ENCODE measurements around the gene VSIG10.

The VSIG10 gene

DNA sequence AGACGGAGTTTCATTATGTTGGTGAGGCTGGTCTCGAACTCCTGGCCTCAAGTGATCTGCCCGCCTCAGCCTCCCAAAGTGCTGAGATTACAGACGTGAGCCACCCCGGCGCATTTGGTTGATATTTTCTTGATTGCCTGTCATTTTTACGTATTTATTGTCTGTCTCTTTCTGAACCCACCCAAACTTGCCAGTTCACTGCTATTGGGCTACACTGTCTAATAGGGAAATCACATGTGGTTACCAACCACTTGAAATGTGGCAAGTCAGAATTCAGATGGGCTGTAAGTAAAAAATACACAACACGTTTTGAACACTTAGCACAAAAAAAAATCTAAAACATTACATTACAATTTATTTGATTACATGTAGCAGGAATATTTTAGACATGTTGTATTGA is 44.9 kb downstream of the VSIG10 start:
- Histone ChIP-seq H3K36me3 (replicated peaks; ENCODE audit: insufficient read depth, low read length) (no peaks in the 10 kb centered on the region), H3K4me2 (ENCODE audit: low read depth, low read length) (no peak overlapping the region), H3K4me1 (ENCODE audit: low read length) (no peaks in the 10 kb centered on the region), H3K79me2 (ENCODE audit: low read length) (no peaks in the 10 kb centered on the region), H3K4me3 (ENCODE audit: low read length) (no peak overlapping the region), H3K9ac (ENCODE audit: low read length) (no peak overlapping the region), H3K27ac (ENCODE audit: low read length) (no peak overlapping the region), H4K20me1 (ENCODE audit: insufficient read depth, low read length) (no peaks in the 10 kb centered on the region), H3K27me3 (replicated peaks; ENCODE audit: insufficient read depth, low read length) (no peaks in the 10 kb centered on the region), H3K9me3 (replicated peaks; ENCODE audit: insufficient read depth, low read length) (no peaks in the 10 kb centered on the region), H3F3A (ENCODE audit: insufficient read depth, low read length) (no peaks in the 10 kb centered on the region), H2AFZ (ENCODE audit: low read length) (no peak overlapping the region), H3K9me2 (replicated peaks; ENCODE audit: insufficient read depth, low read length) (no peaks in the 10 kb centered on the region)
- TF ChIP-seq EZH2phosphoT487 (IDR thresholded peaks at IDR 0.05; ENCODE audit: low read length): no peak
- no peak for TF ChIP-seq CTCF (IDR thresholded peaks at IDR 0.05; ENCODE audit: low read length)
- TF ChIP-seq EZH2 (optimal IDR thresholded peaks at IDR 0.05; ENCODE audit: low read depth, low read length): no peak
- no peak for DNase-seq

GRCh38 chr12:118058227-118058626 is 45.6 kb downstream of the VSIG10 start:
- Histone ChIP-seq H3F3A (ENCODE audit: insufficient read depth, low read length) (no peaks in the 10 kb centered on the region), H4K20me1 (ENCODE audit: insufficient read depth, low read length) (no peaks in the 10 kb centered on the region), H3K4me2 (ENCODE audit: low read depth, low read length) (no peak overlapping the region), H3K4me1 (ENCODE audit: low read length) (no peaks in the 10 kb centered on the region), H3K4me3 (ENCODE audit: low read length) (no peak overlapping the region), H2AFZ (ENCODE audit: low read length) (no peak overlapping the region), H3K9me2 (replicated peaks; ENCODE audit: insufficient read depth, low read length) (no peaks in the 10 kb centered on the region), H3K79me2 (ENCODE audit: low read length) (no peaks in the 10 kb centered on the region), H3K27ac (ENCODE audit: low read length) (no peak overlapping the region), H3K27me3 (replicated peaks; ENCODE audit: insufficient read depth, low read length) (no peaks in the 10 kb centered on the region), H3K36me3 (replicated peaks; ENCODE audit: insufficient read depth, low read length) (no peaks in the 10 kb centered on the region), H3K9me3 (replicated peaks; ENCODE audit: insufficient read depth, low read length) (no peaks in the 10 kb centered on the region), H3K9ac (ENCODE audit: low read length) (no peak overlapping the region)
- no peak for DNase-seq
- TF ChIP-seq EZH2 (optimal IDR thresholded peaks at IDR 0.05; ENCODE audit: low read depth, low read length) (no peak), CTCF (IDR thresholded peaks at IDR 0.05; ENCODE audit: low read length) (no peak), EZH2phosphoT487 (IDR thresholded peaks at IDR 0.05; ENCODE audit: low read length) (no peak)

DNA sequence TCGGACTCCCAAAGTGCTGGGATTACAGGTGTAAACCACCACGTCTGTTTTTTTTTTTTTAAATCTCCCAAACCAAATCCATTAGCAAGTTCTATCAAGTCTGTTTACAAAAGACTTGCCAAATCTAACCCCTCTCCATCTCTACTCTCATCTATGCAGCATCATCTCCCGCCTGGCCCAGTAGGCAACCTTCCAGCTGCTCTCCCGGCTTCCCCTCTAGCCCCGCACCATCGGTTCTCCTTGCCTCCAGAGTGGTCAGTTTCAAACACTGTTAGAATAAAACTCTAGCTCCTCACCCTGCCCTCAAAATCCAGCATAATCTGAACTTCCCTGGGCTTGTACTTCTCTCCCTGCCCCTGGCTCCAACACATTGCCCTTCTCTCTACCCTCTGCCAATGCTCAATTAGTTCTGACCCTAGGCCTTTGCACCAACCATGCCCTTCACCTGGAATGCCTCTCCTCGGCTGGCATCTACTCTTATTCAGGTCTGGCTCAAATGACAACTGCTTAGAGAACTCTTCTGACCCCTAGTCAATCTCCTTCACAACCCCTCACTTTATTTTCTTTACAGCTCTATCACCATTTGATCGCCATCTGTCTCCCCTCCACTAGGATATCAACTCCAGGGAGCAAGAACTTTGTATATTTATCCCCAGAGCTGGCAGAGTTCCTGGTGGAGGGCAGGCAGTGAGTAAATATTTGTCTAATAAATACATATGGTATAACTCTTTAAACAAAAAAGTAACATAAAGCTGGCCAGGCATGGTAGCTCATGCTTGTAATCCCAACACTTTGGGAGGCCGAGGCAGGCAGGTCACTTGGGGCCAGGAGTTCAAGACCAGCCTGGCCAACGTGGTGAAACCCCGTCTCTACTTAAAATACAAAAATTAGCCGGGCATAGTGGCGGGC is 47.7 kb downstream of the VSIG10 start:
- no peaks in the 10 kb centered on the region for H4K20me1 ChIP-seq (ENCODE audit: insufficient read depth, low read length)
- no peaks in the 10 kb centered on the region for H3K9me3 ChIP-seq (replicated peaks; ENCODE audit: insufficient read depth, low read length)
- H3K4me3 ChIP-seq (ENCODE audit: low read length): no peak overlapping the region
- H2AFZ ChIP-seq (ENCODE audit: low read length): no peak overlapping the region
- TF ChIP-seq EZH2 (optimal IDR thresholded peaks at IDR 0.05; ENCODE audit: low read depth, low read length) (no peak), CTCF (IDR thresholded peaks at IDR 0.05; ENCODE audit: low read length) (no peak), EZH2phosphoT487 (IDR thresholded peaks at IDR 0.05; ENCODE audit: low read length) (no peak)
- H3K9ac ChIP-seq (ENCODE audit: low read length): no peak overlapping the region
- no peaks in the 10 kb centered on the region for H3K79me2 ChIP-seq (ENCODE audit: low read length)
- no peaks in the 10 kb centered on the region for H3F3A ChIP-seq (ENCODE audit: insufficient read depth, low read length)
- no peaks in the 10 kb centered on the region for H3K9me2 ChIP-seq (replicated peaks; ENCODE audit: insufficient read depth, low read length)
- H3K4me2 ChIP-seq (ENCODE audit: low read depth, low read length): no peak overlapping the region
- no peaks in the 10 kb centered on the region for H3K4me1 ChIP-seq (ENCODE audit: low read length)
- H3K27ac ChIP-seq (ENCODE audit: low read length): no peak overlapping the region
- H3K27me3 ChIP-seq (replicated peaks; ENCODE audit: insufficient read depth, low read length): no peaks in the 10 kb centered on the region
- DNase-seq: no peak
- no peaks in the 10 kb centered on the region for H3K36me3 ChIP-seq (replicated peaks; ENCODE audit: insufficient read depth, low read length)
